Esophagus muscularis mucosa (tissue), 3 donors: Measurements from ENCODE around the gene HDAC4.

Experiments used
- CTCF ChIP-seq, 3 experiments: fragments of 200-600 bp in 2 of 3; fragments of 450-650 bp in 1 of 3; sonication (generic) in 2 of 3; IDR thresholded peaks; one replicate each; pipeline ENCODE4 v1.5.1; 2017 to 2019; ENCODE audit warnings: antibody characterized with exemption in 3 of 3, mild to moderate bottlenecking in 2 of 3, moderate library complexity in 1 of 3
- POLR2A ChIP-seq: fragments of 450-650 bp; IDR thresholded peaks from one replicate; pipeline ENCODE4 v1.6.1; 2017; ENCODE audit warnings: antibody characterized with exemption, moderate library complexity, mild to moderate bottlenecking, low read depth

DNA sequence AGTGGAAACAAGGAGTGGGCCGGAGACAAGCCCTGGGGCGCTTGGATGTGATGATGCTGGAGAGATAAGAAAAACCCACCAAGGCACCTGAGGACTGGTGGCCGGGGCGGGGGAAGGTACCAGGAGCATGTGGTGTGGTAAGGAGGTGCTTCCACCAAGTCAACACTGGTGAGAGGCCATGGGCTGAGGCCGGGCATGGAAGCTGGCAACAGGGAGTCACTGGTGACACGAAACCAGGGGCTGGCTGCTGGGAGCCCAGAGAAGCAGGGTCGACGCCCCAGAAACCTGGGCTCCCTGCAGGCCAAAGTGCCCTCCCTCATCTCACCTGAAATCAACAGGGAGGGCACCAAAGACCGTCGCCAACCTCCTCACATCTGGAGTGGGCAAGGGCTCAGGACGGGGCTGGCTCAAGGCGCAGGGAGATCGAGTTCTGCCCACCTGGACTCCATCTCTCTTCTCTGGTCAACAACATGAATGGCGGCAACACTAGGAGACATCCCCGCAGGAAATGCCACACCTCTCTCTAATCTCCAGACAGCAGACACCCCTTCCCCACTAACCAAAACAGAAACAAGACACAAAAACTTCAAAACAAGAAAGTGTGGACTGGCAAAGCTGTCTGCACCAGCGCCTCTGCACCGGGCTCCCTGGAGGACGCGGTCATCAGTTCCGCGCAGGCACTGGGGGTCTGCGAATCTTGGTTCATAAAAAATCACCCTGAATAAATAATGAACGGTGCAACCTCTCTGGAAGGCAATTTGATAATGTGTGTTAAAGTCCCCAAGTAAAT is 185.5 kb downstream of the HDAC4 start:
- TF ChIP-seq CTCF (IDR thresholded peaks at IDR 0.05) (no peak), POLR2A (no peak)
